CD4-positive, alpha-beta T cell treated with Interleukin-4 for 1 hour (primary cell): ENCODE measurements around the gene BICC1.
"Not testable (repeated sequence)": the region's sequence is repeated elsewhere in the genome, so short reads cannot be mapped to it uniquely, and the experiment has no call there.

Experiments
- DNase-seq, 2 donors: peaks; one replicate each; pipeline ENCODE4 v3.0.0-alpha.2; 2020 to 2022

BICC1 gene

GRCh38 chr10:58837826-58838225, 325.2 kb downstream of the BICC1 start:
- DNase-seq = no peak

GRCh38 chr10:58838561-58839208, 326.0 kb downstream of the BICC1 start:
- no peak for DNase-seq

- DNase-seq = no peak
Measured at GRCh38 chr10:58839771-58840170, 327.1 kb downstream of the BICC1 start.

GRCh38 chr10:58840840-58841435, 328.3 kb downstream of the BICC1 start:
- DNase-seq = no peak

- no peak for DNase-seq
Measured at GRCh38 chr10:58842860-58843376, 330.2 kb downstream of the BICC1 start.

- DNase-seq = no peak
Measured at GRCh38 chr10:58843760-58844159, 331.1 kb downstream of the BICC1 start.

- DNase-seq = no peak
Measured at GRCh38 chr10:58844680-58845079, 332.0 kb downstream of the BICC1 start.

GRCh38 chr10:58846856-58847255, 334.2 kb downstream of the BICC1 start:
- no peak for DNase-seq

GRCh38 chr10:58851606-58852005, 338.9 kb downstream of the BICC1 start:
- no peak for DNase-seq

GRCh38 chr10:58853668-58854067, 341.0 kb downstream of the BICC1 start:
- DNase-seq = no peak

GRCh38 chr10:58854811-58855210, 342.1 kb downstream of the BICC1 start:
- no peak for DNase-seq

GRCh38 chr10:58856508-58857240, 344.0 kb downstream of the BICC1 start:
- DNase-seq = no peak

GRCh38 chr10:58857251-58857805, 344.7 kb downstream of the BICC1 start:
- no peak for DNase-seq

GRCh38 chr10:58858123-58858522, 345.5 kb downstream of the BICC1 start:
- DNase-seq = not testable (repeated sequence)

GRCh38 chr10:58859526-58859925, 346.9 kb downstream of the BICC1 start:
- no peak for DNase-seq

- DNase-seq = no peak
Measured at GRCh38 chr10:58867683-58868082, 355.0 kb downstream of the BICC1 start.

- no peak for DNase-seq
Measured at GRCh38 chr10:58868736-58869435, 356.2 kb downstream of the BICC1 start.

- no peak for DNase-seq
Measured at GRCh38 chr10:58870070-58870469, 357.4 kb downstream of the BICC1 start.

GRCh38 chr10:58873161-58873560, 360.5 kb downstream of the BICC1 start:
- DNase-seq = no peak
